Left lung (tissue), 10 donors: ENCODE results near the gene RBL2. TPM values are rescaled to one million over a fixed set of nuclear protein-coding genes. Genes with fewer than 3 reads are reported as not detected.
A peak's percentile ranks its signal among the peaks of the same experiment; 100 is the strongest.

Experiments used
- ATAC-seq: fragments of 200-7000 bp; cut with Tn5 transposase; one replicate; pipeline ENCODE4 v1.9.1; 2020; ENCODE audit warnings: moderate library complexity
- DNase-seq, 4 donors: peaks; one replicate each; pipeline ENCODE4 v3.0.0-alpha.2; 2013 to 2020
- H3K27ac ChIP-seq, 2 donors: fragments of 200-600 bp; sonication (generic) in 1 of 2; one replicate each; pipeline versions ENCODE4 v1.5.0 to v1.8.0; 2020 to 2021
- H3K27me3 ChIP-seq, 2 donors: fragments of 200-600 bp; sonication (generic) in 1 of 2; one replicate each; pipeline versions ENCODE4 v1.5.0 to v1.8.0; 2020 to 2021
- H3K36me3 ChIP-seq, 2 donors: fragments of 200-600 bp; sonication (generic) in 1 of 2; one replicate each; pipeline versions ENCODE4 v1.5.0 to v1.8.0; 2020 to 2021
- H3K4me1 ChIP-seq, 2 donors: fragments of 200-600 bp; one replicate each; pipeline ENCODE4 v1.8.0; 2021
- H3K4me3 ChIP-seq, 2 donors: fragments of 200-600 bp; sonication (generic) in 1 of 2; one replicate each; pipeline versions ENCODE4 v1.5.0 to v1.8.0; 2020 to 2021; ENCODE audit warnings: mild to moderate bottlenecking in 1 of 2
- H3K9me3 ChIP-seq, 2 donors: fragments of 200-600 bp; sonication (generic) in 1 of 2; one replicate each; pipeline versions ENCODE4 v1.5.0 to v1.8.0; 2020 to 2021
- intact Hi-C, 2 donors: fragments of 100-400 bp; cut with DNase I; formaldehyde crosslinking; loops; one replicate each; pipeline versions ENCODE4 v1.11.2 to v1.14.2; 2022
- polyA plus RNA-seq, 6 donors: library from polyadenylated mRNA; unstranded; fragments of 120-200 nt; gene quantifications; one replicate each; pipeline ENCODE4 v1.2.1, GENCODE V29; 2013; ENCODE audit not compliant: insufficient read length in 6 of 6
- total RNA-seq, 2 donors: library from RNA; stranded (reverse); fragmentation: NEBNext Ultra II Directional; extraction: Animal tissue kit (Norgen Biotek cat#: 25700); gene quantifications; one replicate each; pipeline ENCODE4 v1.2.1, GENCODE V29; 2021
- TF ChIP-seq, protein P1 (sequence below), 2 donors: fragments of 200-600 bp; sonication (generic) in 1 of 2; IDR thresholded peaks; one replicate each; pipeline versions ENCODE4 v1.5.0 to v1.8.0; 2021; ENCODE audit warnings: antibody characterized with exemption in 2 of 2
- donor health status: DM: no; HTN: yes; CAD: no.
- donor health status: DM: no; HTN: no; CAD: no.

RBL2 gene
- total and polyA plus RNA-seq, 8 donors: 62.1 to 121 (median 93.3) TPM

DNA sequence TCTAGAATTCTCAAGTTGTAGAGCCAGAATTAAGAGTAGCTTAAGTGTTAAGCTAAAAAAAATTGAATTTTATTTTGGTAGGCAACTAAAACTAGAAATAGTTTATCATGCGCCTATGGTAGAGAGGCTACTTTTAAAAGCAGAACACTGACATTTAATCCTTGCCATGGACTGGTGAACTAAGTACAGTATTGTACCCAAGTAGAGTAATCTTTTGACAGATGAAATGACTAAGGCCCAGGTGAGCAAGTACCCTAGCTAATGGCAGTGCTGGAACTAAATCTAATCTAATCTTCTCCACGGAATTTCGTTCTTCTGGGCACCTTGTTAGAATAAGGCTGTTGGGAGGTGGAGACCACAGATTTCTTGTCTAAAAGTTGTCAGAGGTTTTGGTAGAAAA lies 11.8 kb downstream of the RBL2 start:
- Histone ChIP-seq H3K4me1 (no peaks in the 10 kb centered on the region), H3K9me3 (no peaks in the 10 kb centered on the region), H3K27me3 (no peaks in the 10 kb centered on the region), H3K36me3 (peaks cover 0 to 82% of the 10 kb centered on the region in 2 donors), H3K4me3 (no peak overlapping the region), H3K27ac (no peak overlapping the region)
- TF ChIP-seq, protein P1, sequence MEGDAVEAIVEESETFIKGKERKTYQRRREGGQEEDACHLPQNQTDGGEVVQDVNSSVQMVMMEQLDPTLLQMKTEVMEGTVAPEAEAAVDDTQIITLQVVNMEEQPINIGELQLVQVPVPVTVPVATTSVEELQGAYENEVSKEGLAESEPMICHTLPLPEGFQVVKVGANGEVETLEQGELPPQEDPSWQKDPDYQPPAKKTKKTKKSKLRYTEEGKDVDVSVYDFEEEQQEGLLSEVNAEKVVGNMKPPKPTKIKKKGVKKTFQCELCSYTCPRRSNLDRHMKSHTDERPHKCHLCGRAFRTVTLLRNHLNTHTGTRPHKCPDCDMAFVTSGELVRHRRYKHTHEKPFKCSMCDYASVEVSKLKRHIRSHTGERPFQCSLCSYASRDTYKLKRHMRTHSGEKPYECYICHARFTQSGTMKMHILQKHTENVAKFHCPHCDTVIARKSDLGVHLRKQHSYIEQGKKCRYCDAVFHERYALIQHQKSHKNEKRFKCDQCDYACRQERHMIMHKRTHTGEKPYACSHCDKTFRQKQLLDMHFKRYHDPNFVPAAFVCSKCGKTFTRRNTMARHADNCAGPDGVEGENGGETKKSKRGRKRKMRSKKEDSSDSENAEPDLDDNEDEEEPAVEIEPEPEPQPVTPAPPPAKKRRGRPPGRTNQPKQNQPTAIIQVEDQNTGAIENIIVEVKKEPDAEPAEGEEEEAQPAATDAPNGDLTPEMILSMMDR (IDR thresholded peaks at IDR 0.05): no peak
- intact Hi-C loops: no loop called here
- DNase-seq: no peak
- ATAC-seq: no peak

DNA sequence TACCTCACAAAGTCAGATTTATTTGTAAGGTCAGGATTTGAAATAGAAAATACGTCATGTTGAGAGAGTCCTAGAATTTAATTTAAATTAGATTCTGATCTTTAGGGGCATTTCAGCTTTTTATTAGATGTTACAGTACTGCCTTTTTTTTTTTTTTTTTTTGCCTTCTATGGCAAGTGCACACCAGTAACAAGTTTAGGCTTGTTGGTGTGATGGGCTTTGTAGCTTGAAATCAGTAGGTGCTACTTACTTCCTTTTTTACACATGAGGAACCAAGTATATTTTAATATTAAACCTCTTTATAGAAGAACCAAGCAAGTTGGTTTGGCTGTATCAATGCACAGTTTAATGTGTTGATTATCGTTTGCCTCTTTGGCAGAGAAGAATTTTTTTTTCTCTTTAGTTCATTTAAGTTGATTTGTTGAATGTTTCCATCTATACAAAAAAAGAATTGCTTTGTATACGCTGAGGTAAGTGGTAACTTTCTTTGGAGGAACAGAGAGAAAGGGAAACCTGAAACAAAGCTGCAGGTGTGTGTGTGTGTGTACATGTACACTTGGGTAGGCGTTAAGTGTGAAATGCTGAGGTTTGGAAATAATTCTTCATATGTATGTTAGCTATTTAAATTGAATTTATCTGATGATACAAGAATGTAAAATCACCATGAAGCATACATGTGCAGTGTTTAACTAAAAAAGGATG lies 15.7 kb downstream of the RBL2 start:
- no peak overlapping the region for H3K4me3 ChIP-seq
- TF ChIP-seq, protein P1 (IDR thresholded peaks at IDR 0.05): no peak
- no peaks in the 10 kb centered on the region for H3K4me1 ChIP-seq
- no peak overlapping the region for H3K27ac ChIP-seq
- H3K36me3 ChIP-seq: peaks cover 0 to 86% of the 10 kb centered on the region in 2 donors
- no peaks in the 10 kb centered on the region for H3K9me3 ChIP-seq
- no peaks in the 10 kb centered on the region for H3K27me3 ChIP-seq
- DNase-seq (no peak), ATAC-seq (no peak)
- intact Hi-C loops: no loop called here

DNA sequence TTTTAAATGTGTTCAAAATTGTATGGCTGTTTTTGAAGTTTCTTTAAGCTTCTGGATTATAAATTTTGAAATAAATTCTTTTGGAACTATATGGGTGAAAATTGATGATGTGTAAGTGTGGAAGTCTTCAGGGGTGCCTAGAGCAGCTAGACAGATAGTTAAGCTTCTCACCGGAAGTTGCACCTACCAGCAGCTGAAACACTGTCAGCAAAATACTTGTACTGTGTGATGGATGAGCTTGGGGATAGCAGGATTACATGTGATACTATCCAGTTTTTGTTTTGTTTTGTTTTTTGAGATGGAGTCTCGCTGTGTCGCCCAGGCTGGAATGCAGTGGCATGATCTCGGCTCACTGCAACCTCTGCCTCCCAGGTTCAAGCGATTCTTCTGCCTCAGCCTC lies 19.7 kb downstream of the RBL2 start:
- DNase-seq: no peak
- H3K27me3 ChIP-seq: no peaks in the 10 kb centered on the region
- peaks cover 0 to 79% of the 10 kb centered on the region in 2 donors for H3K36me3 ChIP-seq
- intact Hi-C loops: no loop called here
- H3K9me3 ChIP-seq: no peaks in the 10 kb centered on the region
- no peak overlapping the region for H3K27ac ChIP-seq
- no peak overlapping the region for H3K4me3 ChIP-seq
- H3K4me1 ChIP-seq: no peaks in the 10 kb centered on the region
- TF ChIP-seq, protein P1 (IDR thresholded peaks at IDR 0.05): no peak
- ATAC-seq: no peak

DNA sequence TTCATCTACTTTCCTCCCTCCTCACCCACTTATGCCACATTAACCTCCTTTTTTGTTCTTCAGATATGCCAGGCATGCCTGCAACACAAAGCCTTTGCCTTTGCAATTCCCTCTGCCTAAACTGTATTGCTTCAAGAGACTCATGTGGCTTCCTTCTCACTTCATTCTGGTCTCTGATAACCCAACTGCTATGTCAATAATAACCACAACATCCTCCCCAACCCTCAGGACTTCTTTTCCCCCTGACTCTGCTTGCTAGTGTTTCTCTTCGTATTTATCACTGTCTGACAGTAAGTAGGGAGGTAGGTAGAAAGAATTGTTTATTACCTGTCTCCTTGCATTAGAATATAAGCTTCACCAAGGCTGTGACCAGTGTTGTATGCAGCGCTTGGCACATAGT lies 22.4 kb downstream of the RBL2 start:
- Histone ChIP-seq H3K4me3 (no peak overlapping the region), H3K9me3 (no peaks in the 10 kb centered on the region), H3K36me3 (peaks cover 0 to 92% of the 10 kb centered on the region in 2 donors), H3K27me3 (no peaks in the 10 kb centered on the region), H3K27ac (peak overlapping the region in 1 of 2 donors; percentile 39), H3K4me1 (no peaks in the 10 kb centered on the region)
- TF ChIP-seq, protein P1 (IDR thresholded peaks at IDR 0.05): no peak
- DNase-seq: no peak
- ATAC-seq: no peak
- intact Hi-C loops: no loop called here

DNA sequence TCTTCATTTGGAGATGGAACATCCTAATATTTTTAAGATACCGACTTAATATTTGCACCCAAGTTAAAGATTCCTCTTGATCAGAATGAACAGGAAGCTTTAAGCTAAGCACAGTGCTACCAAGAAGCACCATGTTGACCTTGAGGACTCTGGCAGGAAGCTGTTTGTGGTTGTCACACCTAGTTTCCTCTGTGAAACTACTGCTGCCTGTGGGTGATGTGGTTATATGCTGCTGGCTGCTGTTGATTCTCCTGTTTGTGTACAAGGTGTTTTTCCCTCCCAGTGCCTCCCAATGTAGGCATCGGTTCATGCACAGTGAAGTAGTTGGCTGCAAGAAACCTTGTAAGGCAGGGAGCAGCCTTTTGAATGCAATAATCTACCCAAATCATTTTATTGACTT lies 23.4 kb downstream of the RBL2 start:
- H3K36me3 ChIP-seq: peaks cover 0 to 92% of the 10 kb centered on the region in 2 donors
- TF ChIP-seq, protein P1 (IDR thresholded peaks at IDR 0.05): no peak
- no peaks in the 10 kb centered on the region for H3K27me3 ChIP-seq
- intact Hi-C loops: no loop called here
- peak overlapping the region in 1 of 2 donors; percentile 39 for H3K27ac ChIP-seq
- no peak overlapping the region for H3K4me3 ChIP-seq
- DNase-seq (no peak), ATAC-seq (peak; percentile 37)
- no peaks in the 10 kb centered on the region for H3K4me1 ChIP-seq
- no peaks in the 10 kb centered on the region for H3K9me3 ChIP-seq
